ENCODE results near the gene LIN54. TPM values are rescaled to one million over a fixed set of nuclear protein-coding genes. Genes with fewer than 3 reads are reported as not detected.

The LIN54 gene
- total and polyA plus RNA-seq, 9 of the 15 experiments (the other 6 are each of a cell fraction or from before 2014, with no cell fraction given): 2.2 to 22.5 (median 15.8) TPM

DNA sequence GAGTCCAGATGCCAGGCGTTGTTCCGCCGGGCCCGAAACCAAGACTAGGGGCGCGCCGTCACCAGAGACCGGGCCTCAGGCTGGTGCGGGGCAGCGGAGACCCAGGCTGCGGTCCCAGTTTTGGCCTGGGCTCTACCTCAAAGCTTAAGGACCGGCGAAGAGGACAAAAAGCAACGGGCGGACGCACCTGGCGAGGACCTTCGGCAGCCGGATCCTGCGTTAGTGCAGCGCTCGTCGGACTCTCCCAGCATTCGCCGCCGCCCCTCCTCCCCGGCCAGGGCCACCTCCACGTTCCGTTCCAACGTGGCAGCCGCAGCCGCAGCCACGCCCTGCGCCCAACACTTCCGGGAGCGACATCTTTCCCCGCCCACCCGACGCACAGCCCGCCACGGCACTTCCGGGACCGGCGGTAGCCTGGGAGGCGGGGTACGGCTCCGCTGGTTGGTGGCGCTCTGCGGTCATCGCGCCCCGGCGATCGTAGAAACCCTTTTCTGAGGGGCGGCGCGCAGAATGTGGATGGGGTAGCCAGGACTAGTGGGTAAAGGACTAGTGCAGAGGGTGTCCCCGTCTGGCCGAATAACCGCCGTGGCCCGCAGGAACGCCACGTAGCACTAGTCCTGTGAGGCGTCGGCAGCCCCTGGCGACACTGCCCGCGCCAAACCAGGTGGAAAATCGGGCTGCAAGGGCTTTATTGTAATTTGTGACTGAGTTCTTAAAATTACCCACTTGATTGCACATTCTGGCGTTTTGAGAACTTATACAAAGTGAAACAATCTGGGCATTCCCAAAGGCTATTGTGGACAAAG lies 119.5 kb downstream of the LIN54 start, which contains the start of gene SEC31A (continued):
- no peak for TF ChIP-seq SMARCA4 (IDR thresholded peaks at IDR 0.05)
- TF ChIP-seq ETV6 (IDR thresholded peaks at IDR 0.05; ENCODE audit: borderline replicate concordance in 1 of 2, low read depth in 2 of 2, low read length in 1 of 2): no peak
- no peak for TF ChIP-seq ETV6 (CRISPR knock-in tag; IDR thresholded peaks at IDR 0.05; ENCODE audit: borderline replicate concordance)
- peak; percentile 88; the same call in 1 of the 2 replicates for TF ChIP-seq POLR2AphosphoS2 (IDR thresholded peaks at IDR 0.05; ENCODE audit: low read length)
- TF ChIP-seq EP400 (IDR thresholded peaks at IDR 0.05): peak; percentile 100
- TF ChIP-seq TAF15 (IDR thresholded peaks at IDR 0.05; ENCODE audit: low read depth, low read length): no peak
- TF ChIP-seq NFRKB (IDR thresholded peaks at IDR 0.05; ENCODE audit: low read depth): peak; percentile 82; the same call in 1 of the 2 replicates
- TF ChIP-seq, protein P1, sequence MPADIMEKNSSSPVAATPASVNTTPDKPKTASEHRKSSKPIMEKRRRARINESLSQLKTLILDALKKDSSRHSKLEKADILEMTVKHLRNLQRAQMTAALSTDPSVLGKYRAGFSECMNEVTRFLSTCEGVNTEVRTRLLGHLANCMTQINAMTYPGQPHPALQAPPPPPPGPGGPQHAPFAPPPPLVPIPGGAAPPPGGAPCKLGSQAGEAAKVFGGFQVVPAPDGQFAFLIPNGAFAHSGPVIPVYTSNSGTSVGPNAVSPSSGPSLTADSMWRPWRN (IDR thresholded peaks at IDR 0.05; ENCODE audit: low read depth): no peak
- TF ChIP-seq MXI1 (IDR thresholded peaks at IDR 0.05; ENCODE audit: low read depth, low read length): peak; percentile 90
- peak; percentile 86 for TF ChIP-seq ZBTB12 (CRISPR knock-in tag; IDR thresholded peaks at IDR 0.05)
- TF ChIP-seq BRD9 (IDR thresholded peaks at IDR 0.05; ENCODE audit: low read depth, partially characterized antibody): peak; percentile 26
- TF ChIP-seq, protein P2, sequence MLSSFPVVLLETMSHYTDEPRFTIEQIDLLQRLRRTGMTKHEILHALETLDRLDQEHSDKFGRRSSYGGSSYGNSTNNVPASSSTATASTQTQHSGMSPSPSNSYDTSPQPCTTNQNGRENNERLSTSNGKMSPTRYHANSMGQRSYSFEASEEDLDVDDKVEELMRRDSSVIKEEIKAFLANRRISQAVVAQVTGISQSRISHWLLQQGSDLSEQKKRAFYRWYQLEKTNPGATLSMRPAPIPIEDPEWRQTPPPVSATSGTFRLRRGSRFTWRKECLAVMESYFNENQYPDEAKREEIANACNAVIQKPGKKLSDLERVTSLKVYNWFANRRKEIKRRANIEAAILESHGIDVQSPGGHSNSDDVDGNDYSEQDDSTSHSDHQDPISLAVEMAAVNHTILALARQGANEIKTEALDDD (IDR thresholded peaks at IDR 0.05): peak; percentile 64
- 0 out of 2 replicates have a peak, but pooled peaks have one; percentile 51 for TF ChIP-seq ZBED1 (IDR thresholded peaks at IDR 0.05)
- TF ChIP-seq CSDE1 (IDR thresholded peaks at IDR 0.05): no peak
- TF ChIP-seq, protein P3, sequence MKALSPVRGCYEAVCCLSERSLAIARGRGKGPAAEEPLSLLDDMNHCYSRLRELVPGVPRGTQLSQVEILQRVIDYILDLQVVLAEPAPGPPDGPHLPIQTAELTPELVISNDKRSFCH (CRISPR knock-in tag; IDR thresholded peaks at IDR 0.05): no peak
- TF ChIP-seq, protein P3 (tag; IDR thresholded peaks at IDR 0.05): peak; percentile 62; the same call in 1 of the 2 replicates
- TF ChIP-seq, protein P4, sequence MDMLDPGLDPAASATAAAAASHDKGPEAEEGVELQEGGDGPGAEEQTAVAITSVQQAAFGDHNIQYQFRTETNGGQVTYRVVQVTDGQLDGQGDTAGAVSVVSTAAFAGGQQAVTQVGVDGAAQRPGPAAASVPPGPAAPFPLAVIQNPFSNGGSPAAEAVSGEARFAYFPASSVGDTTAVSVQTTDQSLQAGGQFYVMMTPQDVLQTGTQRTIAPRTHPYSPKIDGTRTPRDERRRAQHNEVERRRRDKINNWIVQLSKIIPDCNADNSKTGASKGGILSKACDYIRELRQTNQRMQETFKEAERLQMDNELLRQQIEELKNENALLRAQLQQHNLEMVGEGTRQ (CRISPR knock-in tag; IDR thresholded peaks at IDR 0.05): no peak
- TF ChIP-seq RCOR1 (IDR thresholded peaks at IDR 0.05; ENCODE audit: borderline replicate concordance in 1 of 2, low read depth in 2 of 2, low read length in 2 of 2): peak in 1 of 2 experiments; percentile 13; a peak in 2 of 4 replicates
- TF ChIP-seq, protein P5, sequence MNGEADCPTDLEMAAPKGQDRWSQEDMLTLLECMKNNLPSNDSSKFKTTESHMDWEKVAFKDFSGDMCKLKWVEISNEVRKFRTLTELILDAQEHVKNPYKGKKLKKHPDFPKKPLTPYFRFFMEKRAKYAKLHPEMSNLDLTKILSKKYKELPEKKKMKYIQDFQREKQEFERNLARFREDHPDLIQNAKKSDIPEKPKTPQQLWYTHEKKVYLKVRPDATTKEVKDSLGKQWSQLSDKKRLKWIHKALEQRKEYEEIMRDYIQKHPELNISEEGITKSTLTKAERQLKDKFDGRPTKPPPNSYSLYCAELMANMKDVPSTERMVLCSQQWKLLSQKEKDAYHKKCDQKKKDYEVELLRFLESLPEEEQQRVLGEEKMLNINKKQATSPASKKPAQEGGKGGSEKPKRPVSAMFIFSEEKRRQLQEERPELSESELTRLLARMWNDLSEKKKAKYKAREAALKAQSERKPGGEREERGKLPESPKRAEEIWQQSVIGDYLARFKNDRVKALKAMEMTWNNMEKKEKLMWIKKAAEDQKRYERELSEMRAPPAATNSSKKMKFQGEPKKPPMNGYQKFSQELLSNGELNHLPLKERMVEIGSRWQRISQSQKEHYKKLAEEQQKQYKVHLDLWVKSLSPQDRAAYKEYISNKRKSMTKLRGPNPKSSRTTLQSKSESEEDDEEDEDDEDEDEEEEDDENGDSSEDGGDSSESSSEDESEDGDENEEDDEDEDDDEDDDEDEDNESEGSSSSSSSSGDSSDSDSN (IDR thresholded peaks at IDR 0.05; ENCODE audit: borderline replicate concordance in 1 of 2, low read depth in 2 of 2, low read length in 2 of 2): peak; percentile 78 to 93; a peak in 3 of 4 replicates
- peak; percentile 3 for TF ChIP-seq RBM39 (optimal IDR thresholded peaks at IDR 0.05; ENCODE audit: low read depth, low read length)
